ENCODE data around the gene ATP6V1C2.
A peak's percentile ranks its signal among the peaks of the same experiment; 100 is the strongest.
"Not testable (repeated sequence)": the region's sequence is repeated elsewhere in the genome, so short reads cannot be mapped to it uniquely, and the experiment has no call there.

The ATP6V1C2 gene

DNA sequence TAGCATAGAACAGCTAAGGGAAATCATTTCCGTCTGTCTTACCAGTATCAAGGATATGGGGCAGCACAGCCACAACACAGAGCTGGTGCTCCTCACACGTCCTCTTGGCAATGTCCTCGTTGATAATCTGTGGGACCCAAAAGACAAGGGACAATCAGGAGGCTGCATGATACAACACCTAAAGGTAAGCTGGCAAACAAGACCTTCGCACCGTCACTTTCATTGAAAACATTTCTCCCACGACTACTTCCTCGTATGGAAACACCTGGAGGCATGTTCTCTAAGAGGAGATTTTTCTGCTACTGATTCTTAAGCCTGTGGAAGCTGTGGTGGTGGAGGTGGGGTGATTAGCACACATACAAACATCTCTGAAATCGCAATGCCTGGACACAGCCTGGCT is 67.4 kb downstream of the ATP6V1C2 start:
- no peak for DNase-seq

DNA sequence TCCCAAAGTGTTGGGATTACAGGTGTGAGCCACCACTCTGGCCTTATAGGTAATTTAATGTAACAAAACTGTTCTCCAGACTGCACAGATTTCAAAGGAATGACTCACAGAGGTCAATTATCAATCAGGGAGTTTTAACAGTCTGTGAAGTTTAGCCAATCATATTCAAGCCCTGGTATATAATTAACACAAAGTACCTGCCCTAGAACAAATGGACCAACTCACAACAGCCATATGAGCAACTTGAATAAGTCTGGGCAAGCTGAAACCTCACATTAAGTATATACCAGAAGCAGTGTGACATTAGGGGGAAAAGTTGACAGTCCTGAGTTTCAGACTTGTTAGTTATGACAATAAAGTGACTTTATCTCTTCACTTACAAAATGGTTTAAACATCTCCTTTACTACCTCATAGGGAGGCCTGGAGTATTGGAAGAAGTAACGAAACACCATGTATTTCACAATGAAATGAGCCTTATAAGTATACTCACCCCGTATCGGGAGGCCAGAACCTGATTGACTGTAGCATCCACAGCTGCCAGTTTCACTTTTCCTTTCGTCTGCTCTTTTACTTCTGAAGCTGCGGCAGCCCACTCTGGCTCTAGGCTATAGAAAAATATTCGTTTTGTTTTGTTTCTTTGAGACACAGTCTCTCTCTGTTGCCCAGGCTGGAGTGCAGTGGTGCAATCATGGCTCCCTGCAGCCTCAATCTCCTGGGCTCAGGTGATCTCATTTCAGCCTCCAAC is 69.0 kb downstream of the ATP6V1C2 start:
- DNase-seq, result peak in 1 of 2 donors; percentile 29

DNA sequence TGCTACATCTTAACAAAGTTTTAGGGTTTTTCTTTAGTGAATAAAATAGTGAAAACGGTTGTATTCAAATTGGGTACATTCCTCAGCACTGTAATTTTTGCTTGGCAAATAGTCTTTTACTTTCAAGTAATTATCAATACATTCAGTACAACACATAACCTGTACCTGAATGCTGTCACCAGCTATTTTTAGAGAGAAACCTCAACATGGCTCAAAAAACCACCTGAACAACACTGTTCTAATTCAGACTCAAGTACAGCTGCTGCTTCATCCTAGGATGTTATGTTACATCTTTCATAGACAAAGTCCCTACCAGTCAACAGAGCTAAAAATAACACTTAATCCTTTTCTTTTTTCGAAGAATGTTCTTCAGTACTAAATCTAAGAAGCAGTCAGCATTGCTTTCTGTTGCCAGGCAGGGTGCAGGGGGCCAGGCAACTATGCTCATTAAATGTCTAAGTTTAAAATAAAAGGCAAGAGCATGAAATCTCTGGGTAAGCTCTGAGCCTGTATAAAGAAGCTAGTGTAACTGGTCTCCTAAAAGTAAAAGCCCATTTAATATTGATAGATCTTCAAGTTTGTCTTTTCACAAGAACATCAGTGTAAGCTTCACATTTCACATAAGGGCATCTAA is 70.7 kb downstream of the ATP6V1C2 start:
- no peak for DNase-seq

GRCh38 chr2:10792660-10793400 is 71.4 kb downstream of the ATP6V1C2 start:
- DNase-seq, result no peak

DNA sequence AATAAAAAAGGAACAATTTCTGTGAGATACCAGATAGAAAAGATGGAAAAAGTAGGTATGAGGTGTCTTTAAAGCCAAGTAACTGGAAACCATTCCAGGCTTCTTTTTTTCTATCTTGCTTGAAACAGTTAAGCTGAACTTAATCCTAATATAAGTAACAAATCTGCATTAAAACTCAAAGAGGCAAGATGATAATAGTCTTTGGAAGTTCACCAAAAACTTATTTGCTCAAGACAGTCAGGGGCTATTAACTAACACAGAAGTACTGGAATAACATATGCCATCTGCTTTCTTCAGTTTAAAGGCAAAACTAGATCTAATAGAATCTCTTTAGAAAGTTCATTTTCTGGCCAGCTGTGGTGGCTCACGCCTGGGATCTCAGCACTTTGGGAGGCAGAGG is 72.4 kb downstream of the ATP6V1C2 start:
- no peak for DNase-seq

GRCh38 chr2:10794876-10795275 is 73.4 kb downstream of the ATP6V1C2 start:
- DNase-seq, result no peak

DNA sequence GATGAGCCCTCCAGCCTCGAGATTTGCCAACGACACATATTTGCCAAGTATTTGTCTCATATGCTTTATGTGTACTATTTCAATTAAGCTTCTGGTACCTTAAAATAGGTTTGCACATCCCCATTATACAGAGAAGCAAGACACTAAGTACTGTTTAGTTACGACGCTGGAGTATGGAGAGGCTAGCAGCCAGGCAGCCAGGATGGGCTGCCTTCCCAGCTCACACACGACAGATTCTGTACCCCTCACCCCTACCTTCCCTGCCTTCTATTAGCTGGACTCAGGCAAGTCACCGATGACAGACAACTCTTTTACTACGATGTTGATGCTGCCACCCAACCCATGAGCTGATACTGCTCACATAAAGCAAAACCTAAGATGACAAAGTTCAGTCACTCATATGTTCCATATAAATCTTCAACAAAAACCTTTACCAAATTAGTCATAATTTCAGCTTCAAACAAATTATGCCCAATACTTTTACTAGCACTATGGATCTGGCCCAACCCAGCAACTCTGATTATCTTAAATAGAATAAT is 74.1 kb downstream of the ATP6V1C2 start:
- DNase-seq, result no peak

GRCh38 chr2:10796703-10797102 is 75.3 kb downstream of the ATP6V1C2 start:
- DNase-seq, result no peak

GRCh38 chr2:10798783-10799182 is 77.4 kb downstream of the ATP6V1C2 start:
- DNase-seq, result no peak

DNA sequence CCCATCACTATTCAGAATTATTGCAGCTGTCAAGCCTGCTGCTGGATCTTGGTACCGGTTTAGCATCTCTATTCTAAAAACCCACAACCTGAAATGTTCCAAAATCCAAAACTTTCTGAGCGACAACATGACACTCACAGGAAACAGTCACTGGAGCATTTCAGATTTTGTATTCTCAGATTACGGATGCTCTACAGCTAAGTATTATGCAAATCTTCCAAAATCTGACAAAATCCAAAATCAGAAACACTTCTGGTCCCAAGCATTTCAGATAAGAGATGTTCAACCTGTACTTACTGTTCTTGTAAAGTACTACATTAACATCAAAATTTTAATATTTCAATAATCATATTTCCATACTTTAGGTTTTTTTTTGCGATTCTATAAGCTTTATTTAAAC is 78.7 kb downstream of the ATP6V1C2 start:
- no peak for DNase-seq

GRCh38 chr2:10802657-10803056 is 81.2 kb downstream of the ATP6V1C2 start:
- DNase-seq, result no peak

GRCh38 chr2:10805990-10806389 is 84.6 kb downstream of the ATP6V1C2 start:
- DNase-seq, result not testable (repeated sequence)

DNA sequence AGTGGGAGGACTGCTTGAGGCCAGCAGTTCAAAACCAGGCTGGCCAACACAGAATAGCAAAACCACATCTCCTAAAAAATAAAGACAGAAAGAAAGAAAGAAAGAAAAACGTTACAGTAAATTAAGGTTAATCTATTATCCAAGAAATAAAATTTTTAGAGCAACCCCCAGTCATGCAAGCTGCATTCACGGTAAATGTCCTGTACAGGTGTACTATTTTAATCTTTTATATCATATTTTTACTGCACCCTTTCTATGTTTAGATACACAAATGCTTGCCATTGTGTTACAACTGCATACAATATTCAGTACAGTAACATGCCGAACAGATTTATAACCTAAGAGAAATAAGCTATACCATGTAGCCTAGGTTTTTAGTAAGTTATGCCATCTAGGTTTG is 85.1 kb downstream of the ATP6V1C2 start:
- no peak for DNase-seq

- DNase-seq, result no peak
Observed at GRCh38 chr2:10810202-10811161, 89.1 kb downstream of the ATP6V1C2 start.

- no peak for DNase-seq
Observed at GRCh38 chr2:10811517-10811916, 90.1 kb downstream of the ATP6V1C2 start.

DNA sequence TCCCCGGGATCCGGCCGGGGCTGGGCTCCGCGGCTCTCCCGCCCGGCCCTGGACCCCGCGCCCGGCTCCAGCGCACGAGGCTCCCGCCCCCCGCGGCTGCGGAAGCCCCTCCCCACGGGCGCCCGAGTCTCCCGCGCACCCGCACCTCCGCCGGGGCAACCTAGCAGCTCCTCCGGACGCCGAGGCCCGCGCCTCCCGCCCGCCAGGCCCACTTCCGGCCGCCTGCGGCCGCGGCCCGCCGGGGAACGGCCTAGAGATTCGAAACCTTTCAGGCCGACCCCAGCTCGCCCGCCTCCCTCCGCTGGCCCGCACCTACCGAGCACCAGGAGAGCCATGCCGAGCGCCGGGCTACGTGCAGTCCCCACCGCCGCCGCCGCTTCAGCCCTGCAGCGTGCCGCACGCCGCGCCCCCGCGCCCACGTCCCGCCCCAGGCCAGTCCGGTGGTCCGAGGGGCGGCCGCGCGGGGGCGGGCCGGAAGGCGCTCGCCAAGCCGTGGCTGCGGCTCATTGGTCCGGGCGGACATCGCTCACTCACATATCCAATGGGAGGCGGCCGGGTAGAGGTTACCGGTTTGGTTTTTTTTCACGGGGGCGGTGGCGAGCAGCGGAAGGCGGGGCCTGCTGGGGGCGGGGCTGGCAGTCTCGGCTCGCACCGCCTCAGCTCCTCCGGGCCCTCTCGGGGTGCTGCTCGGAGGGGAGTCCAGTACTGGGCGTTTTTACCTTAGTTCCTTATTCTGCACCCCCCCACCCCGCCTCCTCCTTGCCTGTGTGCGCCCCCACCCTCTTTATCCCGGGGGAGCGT is 91.1 kb downstream of the ATP6V1C2 start, which contains the start of gene PDIA6:
TSS of gene PDIA6 (minus strand) at position 424 of the 801 bp plus-strand sequence. CDS start at position 335, 89 bp downstream.
- DNase-seq, result peak; percentile 96

DNA sequence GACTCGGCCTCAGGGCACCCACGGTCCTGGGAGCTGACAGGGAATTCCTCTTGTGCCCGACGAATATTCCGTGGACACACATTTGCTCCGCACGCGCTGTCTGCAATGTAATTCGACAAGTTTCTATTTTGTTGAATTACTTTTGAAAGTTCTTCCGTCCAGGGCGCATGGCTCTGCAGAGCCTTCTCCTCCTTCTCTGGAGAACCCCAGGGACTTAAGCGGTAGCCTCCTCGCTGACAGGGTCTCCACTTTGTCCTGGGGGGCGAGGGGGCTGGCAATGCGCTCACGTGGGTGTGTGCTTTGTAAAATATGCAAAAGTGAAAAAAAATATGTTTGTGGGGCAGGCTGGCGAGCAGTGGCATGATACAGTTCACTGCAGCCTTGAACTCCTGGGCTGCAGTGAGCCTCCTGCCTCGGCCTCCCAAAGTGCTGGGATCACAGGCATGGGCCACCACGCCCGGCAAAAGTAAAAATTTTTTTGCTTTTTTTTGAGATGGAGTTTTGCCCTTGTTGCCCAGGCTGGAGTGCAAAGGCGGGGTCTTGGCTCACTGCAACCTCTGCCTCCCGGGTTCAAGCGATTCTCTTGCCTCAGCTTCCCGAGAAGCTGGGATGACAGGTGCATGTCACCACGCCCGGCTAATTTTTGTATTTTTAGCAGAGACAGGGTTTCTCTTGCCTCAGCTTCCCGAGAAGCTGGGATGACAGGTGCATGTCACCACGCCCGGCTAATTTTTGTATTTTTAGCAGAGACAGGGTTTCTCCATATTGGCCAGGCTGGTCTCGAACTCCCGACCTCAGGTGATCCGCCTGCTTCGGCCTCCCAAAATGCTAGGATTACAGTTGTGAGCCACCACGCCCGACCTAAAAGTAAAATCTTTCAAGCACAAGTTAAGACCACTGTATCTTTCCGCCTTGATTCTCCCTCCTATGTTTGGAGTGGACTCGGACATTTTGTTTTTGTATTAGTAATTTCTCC is 92.0 kb downstream of the ATP6V1C2 start:
- DNase-seq, result not testable (repeated sequence)

GRCh38 chr2:10814142-10814541 is 92.7 kb downstream of the ATP6V1C2 start:
- DNase-seq, result no peak

DNA sequence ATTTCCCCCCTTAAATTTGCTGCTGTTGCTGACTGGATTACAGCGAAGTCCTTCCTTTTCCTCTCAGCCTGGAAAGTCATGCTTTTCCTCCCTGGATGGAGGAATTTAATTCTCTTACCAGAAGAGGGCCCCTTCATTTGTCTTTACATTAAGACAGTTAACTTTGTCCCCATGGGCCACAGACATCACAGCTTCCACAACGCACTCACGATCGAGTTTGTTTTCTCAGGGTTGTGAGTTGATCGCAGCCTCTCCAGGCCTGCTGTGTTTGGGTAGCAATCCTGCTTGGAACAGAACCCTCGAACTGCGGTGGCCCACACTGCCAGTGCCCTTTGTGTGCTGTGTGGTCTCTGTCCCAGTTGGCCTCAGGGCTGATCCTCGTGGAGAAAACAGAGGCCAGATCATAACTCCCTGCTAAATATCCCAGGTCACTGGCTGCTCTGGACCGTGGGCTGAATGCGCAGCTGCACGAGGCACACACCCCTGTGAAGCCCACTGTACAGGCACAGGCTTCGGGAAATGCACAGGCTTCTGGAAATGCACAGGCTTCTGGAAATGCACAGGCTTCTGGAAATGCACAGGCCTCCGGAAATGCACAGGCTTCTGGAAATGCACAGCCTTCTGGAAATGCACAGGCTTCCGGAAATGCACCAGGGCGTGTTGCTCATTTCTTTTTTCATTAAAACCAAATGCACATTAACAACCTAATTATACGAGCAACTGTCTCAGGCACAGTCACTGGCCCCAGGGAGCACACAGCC is 93.3 kb downstream of the ATP6V1C2 start:
- DNase-seq, result no peak
